Activated CD4-positive, alpha-beta memory T cell treated with anti-CD3 and anti-CD28 coated beads for 36 hours (primary cell): ENCODE data around the gene ADARB2. TPM values are rescaled to one million over a fixed set of nuclear protein-coding genes. Genes with fewer than 3 reads are reported as not detected.

Experiments
- CTCF ChIA-PET: fragments of 350-600 bp; sonication (Branson Sonifier 250); formaldehyde crosslinking; loops from one replicate; lab custom pipeline; 2021; ENCODE audit warnings: antibody characterized with exemption, inconsistent platforms; lab: Charles Lee
- POLR2A ChIA-PET: fragments of 350-600 bp; sonication (Branson Sonifier 250); formaldehyde crosslinking; loops from one replicate; lab custom pipeline; 2021; ENCODE audit warnings: antibody characterized with exemption; lab: Charles Lee
- DNase-seq: peaks from one replicate; pipeline ENCODE4 v3.0.0-alpha.2; 2020
- H3K27ac Mint-ChIP-seq: one replicate; pipeline ENCODE4 v1.8.0; 2021; ENCODE audit warnings: mixed read lengths
- H3K27me3 Mint-ChIP-seq: one replicate; pipeline ENCODE4 v1.8.0; 2021; ENCODE audit warnings: mixed read lengths
- H3K36me3 Mint-ChIP-seq: one replicate; pipeline ENCODE4 v1.8.0; 2021; ENCODE audit warnings: mixed read lengths
- H3K4me1 Mint-ChIP-seq: one replicate; pipeline ENCODE4 v1.8.0; 2021; ENCODE audit warnings: low read depth, mixed read lengths
- H3K4me3 Mint-ChIP-seq: one replicate; pipeline ENCODE4 v1.8.0; 2021; ENCODE audit warnings: mild to moderate bottlenecking, mixed read lengths
- H3K9me3 Mint-ChIP-seq: one replicate; pipeline ENCODE4 v1.8.0; 2021; ENCODE audit warnings: mixed read lengths
- intact Hi-C: fragments of 100-400 bp; cut with micrococcal nuclease; formaldehyde crosslinking; loops from one replicate; pipeline ENCODE4 v1.15.1; 2023
- total RNA-seq, 2 experiments: library from RNA; stranded (reverse); gene quantifications; one replicate each; pipeline ENCODE4 v1.2.3, GENCODE V29; 2021

Gene ADARB2
- total RNA-seq, 2 experiments from 2014 or later: 2.2 TPM

DNA sequence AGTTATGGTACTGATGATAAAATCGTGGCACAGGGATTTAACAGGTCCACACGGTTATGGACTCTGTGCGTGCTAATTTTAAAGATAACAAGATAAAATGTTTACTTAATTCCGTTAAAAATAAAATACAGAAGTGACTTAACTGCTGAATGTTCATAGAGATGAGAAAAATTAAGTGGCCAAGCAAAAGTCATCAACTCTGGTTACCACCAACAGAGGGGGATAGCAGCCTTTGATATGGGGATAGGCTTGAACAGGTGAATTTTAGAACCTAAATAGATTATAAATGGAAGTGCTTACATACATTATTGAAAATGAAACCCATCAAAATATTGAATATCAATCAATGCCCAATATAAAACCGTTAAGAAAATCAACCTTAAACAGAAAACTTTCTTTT lies 436.2 kb downstream of the ADARB2 start:
- no peak overlapping the region for H3K27ac Mint-ChIP-seq
- ChIA-PET CTCF (no interaction called here), POLR2A (no interaction called here)
- H3K27me3 Mint-ChIP-seq: peaks cover 11% of the 10 kb centered on the region
- H3K4me1 Mint-ChIP-seq: no peaks in the 10 kb centered on the region
- H3K36me3 Mint-ChIP-seq: no peaks in the 10 kb centered on the region
- DNase-seq: no peak
- no peaks in the 10 kb centered on the region for H3K9me3 Mint-ChIP-seq
- H3K4me3 Mint-ChIP-seq: no peak overlapping the region
- intact Hi-C loops: no loop called here

DNA sequence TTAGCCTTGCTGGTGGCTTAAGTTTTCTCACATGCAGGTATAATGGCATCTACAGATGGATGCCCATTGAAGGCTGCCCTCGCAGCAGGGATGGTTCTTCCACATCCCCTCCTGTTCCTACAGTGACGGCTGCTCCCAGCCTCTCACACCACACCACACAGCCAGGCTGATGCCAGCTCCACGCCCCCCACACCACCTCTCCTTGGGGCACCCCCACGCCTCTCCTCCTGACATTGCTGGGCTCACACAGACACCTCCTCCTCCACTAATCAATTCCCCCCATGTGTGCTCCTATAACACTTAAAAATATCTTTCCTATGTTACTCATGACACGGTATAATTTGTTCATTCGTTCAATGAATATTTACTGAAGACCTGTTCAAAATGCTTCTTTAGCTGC lies 437.1 kb downstream of the ADARB2 start:
- no peaks in the 10 kb centered on the region for H3K36me3 Mint-ChIP-seq
- H3K4me3 Mint-ChIP-seq: no peak overlapping the region
- no peaks in the 10 kb centered on the region for H3K4me1 Mint-ChIP-seq
- H3K27me3 Mint-ChIP-seq: peaks cover 11% of the 10 kb centered on the region
- ChIA-PET CTCF (no interaction called here), POLR2A (no interaction called here)
- intact Hi-C loops: no loop called here
- DNase-seq: no peak
- H3K9me3 Mint-ChIP-seq: no peaks in the 10 kb centered on the region
- H3K27ac Mint-ChIP-seq: no peak overlapping the region

DNA sequence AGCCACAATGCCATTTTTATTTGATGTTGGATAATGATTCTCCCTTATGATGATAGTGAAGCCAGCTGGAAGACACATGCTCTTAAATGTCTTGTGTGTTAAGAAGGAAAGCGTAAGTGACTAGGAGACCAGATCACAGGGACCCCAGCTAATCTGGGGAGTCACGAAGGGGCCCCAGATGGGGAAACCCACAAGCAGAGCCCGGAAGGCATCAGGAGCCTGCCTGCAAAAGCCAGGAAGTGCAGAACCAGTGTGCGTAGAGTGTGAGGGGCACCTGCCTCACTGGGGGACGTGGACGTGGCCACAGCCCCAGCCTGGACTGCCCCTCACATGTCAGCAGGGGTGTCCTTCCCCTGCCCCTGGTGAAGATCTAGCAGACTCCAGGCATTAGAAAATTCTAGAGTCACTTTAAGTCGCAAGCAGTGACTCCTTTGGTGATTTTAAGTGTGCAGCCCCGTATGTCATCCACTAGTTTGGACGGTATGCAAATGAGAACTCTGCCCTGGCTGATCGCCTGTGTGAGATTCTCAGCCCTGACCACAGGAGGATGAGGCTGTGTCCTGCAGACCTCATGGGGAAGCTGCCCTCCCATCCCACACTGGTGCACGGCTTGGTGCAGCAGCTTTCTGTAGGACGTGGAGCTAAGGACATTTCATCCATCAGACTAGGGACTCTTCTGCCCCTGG lies 438.1 kb downstream of the ADARB2 start:
- no peak overlapping the region for H3K27ac Mint-ChIP-seq
- H3K4me3 Mint-ChIP-seq: no peak overlapping the region
- intact Hi-C loops: no loop called here
- no peak for DNase-seq
- H3K36me3 Mint-ChIP-seq: no peaks in the 10 kb centered on the region
- ChIA-PET POLR2A (no interaction called here), CTCF (no interaction called here)
- H3K9me3 Mint-ChIP-seq: no peaks in the 10 kb centered on the region
- no peaks in the 10 kb centered on the region for H3K4me1 Mint-ChIP-seq
- H3K27me3 Mint-ChIP-seq: peaks cover 11% of the 10 kb centered on the region

DNA sequence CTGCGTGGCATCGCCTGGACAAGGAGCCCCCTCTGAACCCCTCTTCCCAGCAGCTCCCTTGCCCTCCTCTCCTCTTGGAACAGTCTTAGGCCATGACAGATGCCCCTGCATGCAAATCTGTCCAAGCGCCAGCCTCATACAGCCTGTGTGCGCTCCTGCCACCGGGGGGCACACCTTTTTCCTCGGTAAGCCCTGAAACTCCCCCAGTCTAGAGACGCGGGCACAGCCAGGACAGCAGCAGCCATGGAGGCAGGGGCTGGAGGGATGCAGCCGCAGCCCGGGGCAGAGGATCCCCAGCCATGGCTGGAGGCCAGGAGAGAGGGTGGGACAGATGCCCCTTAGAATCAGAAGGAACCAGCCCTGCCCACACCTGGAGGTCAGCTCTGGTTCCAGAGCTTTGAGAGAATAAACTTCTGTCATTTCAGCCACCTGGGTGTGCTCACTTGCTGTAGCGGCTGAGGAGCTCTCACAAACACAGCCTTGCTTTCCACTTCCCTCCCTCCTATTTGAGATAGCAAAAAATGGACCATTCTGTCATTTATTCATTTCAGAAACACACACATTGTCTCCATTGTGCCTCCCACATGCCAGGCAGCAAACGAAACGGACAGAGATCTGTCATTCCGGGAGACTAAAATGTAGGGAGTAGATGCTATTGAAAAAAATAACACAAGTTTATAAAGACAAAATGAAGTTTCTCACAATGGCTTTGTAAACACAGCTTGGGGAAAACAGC lies 439.6 kb downstream of the ADARB2 start:
- POLR2A ChIA-PET: interaction anchor here (0.6 kb wide), 1 partner anchor 33 kb away, joined by 3 read pairs; no protein-coding TSS in a partner anchor
- Mint-ChIP-seq H3K27ac (no peak overlapping the region), H3K27me3 (peaks cover 15% of the 10 kb centered on the region), H3K9me3 (no peaks in the 10 kb centered on the region), H3K36me3 (no peaks in the 10 kb centered on the region), H3K4me1 (peaks cover 7% of the 10 kb centered on the region), H3K4me3 (no peak overlapping the region)
- DNase-seq: no peak
- CTCF ChIA-PET: no interaction called here
- intact Hi-C loops: no loop called here

DNA sequence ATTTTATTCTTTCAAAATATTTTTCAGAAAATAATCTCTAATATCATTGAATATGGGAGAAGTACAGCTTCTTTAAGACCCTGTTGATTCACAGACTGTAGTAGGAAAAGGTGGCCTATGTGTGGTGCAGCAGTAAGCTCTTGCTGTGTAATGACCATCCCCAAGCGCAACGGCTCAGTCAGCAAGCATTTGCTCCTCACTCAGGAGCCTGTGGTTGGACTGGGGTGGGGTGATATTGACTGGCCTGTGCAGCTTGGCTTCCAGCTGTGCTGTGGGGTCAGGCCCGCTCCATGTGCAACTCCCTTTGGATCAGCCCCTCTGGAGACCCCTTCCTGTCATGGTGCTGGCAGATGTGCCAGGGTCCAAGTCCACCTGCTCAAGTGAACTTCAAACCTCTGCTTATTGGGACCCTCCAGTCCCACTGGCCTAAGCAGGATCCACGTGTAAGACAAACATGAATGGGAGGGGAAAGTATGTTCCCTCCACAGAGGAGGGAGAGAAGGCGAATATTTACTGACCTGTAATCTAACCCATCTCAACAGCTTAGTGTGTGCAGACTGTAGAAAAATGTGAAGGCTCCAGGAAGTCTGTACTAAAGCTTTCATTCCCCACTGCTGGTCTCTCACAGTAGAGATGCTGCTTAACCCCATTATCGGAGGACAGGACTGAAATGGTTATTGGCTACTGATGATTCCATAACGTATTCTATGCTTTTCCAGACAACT lies 441.4 kb downstream of the ADARB2 start:
- peaks cover 7% of the 10 kb centered on the region for H3K4me1 Mint-ChIP-seq
- CTCF ChIA-PET: no interaction called here
- H3K27ac Mint-ChIP-seq: no peak overlapping the region
- H3K27me3 Mint-ChIP-seq: peaks cover 17% of the 10 kb centered on the region
- DNase-seq: no peak
- intact Hi-C loops: no loop called here
- POLR2A ChIA-PET: no interaction called here
- no peak overlapping the region for H3K4me3 Mint-ChIP-seq
- H3K9me3 Mint-ChIP-seq: no peaks in the 10 kb centered on the region
- H3K36me3 Mint-ChIP-seq: no peaks in the 10 kb centered on the region

DNA sequence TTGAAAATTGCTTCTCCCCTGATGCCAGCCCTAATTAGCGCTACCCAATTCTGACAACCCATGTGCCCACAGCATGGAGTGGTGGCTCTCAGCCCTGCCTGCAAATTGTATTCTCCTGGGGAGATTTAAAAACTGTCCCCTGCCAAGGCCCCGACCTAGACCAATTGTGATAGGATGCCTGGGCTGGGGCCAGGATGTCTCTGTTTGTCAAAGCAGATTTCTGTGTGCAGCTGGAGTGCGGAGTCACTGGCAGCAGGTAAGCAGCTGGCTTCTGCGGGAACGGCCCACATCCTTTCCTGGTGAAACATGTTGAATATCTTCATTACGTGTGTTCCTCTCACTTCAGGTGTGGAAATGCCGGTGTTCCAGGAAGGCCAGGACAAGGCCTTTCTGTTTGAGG lies 442.6 kb downstream of the ADARB2 start:
- DNase-seq: no peak
- H3K4me3 Mint-ChIP-seq: no peak overlapping the region
- H3K27ac Mint-ChIP-seq: no peak overlapping the region
- H3K27me3 Mint-ChIP-seq: peaks cover 12% of the 10 kb centered on the region
- intact Hi-C loops: no loop called here
- peaks cover 7% of the 10 kb centered on the region for H3K4me1 Mint-ChIP-seq
- POLR2A ChIA-PET: no interaction called here
- CTCF ChIA-PET: interaction anchor here (1.0 kb wide), 1 partner anchor 74 kb away, joined by 3 read pairs; no protein-coding TSS in a partner anchor
- no peaks in the 10 kb centered on the region for H3K36me3 Mint-ChIP-seq
- no peaks in the 10 kb centered on the region for H3K9me3 Mint-ChIP-seq

DNA sequence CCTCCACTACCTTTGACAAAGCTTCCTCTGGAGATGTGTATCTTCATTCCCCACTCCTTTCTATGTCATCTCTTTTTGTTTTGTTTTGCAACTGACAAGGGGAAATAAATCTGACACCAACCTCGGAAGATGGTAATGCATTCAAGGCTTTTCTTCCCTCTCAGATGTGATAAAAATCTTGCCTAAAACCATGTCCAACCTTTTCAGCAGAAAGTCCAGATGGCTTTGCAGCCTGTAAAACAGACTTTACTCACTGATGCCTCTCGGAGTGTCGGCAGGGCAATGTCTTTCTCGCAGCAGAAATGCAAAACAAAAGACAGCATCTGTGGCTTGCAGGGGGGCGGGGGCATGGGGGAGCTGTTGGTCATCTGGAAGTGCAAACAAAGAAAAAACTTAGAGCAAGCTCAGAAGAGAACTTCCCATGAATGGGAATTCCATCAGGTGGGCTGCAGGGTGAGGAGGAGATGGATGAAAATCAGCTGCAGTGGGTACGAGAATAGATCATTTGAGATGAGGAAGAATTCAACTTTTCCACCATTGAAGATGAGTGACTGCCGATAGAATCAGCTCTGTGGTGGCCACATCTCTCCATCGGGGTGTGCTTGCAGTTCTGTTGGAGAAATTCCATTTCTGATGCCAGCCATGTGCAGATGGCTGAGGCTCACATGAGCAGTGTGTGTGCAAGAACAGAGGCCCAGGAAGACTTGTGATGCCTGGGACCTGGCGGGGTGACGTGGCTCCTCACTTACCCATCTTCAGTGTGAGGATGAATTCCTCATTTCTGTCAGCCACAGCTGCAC lies 443.5 kb downstream of the ADARB2 start:
- intact Hi-C loops: no loop called here
- Mint-ChIP-seq H3K4me3 (no peak overlapping the region), H3K27me3 (peaks cover 10% of the 10 kb centered on the region), H3K9me3 (no peaks in the 10 kb centered on the region), H3K27ac (no peak overlapping the region), H3K4me1 (peaks cover 7% of the 10 kb centered on the region), H3K36me3 (no peaks in the 10 kb centered on the region)
- DNase-seq: no peak
- ChIA-PET POLR2A (no interaction called here), CTCF (interaction anchor here (1.0 kb wide), 1 partner anchor 75 kb away, joined by 3 read pairs; no protein-coding TSS in a partner anchor)

DNA sequence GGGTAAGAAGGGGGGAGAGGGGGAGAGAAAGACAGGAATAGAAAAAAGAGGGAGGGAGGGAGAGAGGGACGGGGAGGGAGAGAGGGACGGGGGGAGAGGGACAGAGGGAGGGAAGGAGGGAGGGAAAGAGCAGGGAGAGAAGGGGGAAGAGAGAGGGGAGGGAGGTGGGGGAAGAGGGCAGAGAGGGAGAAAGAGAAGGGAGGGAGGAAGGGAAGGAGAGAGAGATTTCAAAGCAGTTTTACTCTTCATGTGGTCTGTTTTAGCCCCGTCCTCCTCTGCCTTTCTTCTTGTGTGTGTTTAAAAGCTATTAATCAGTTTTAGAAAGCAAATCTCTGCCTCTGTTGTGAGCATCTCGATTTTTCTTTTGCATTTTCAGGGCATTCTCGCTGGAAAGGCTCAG lies 444.2 kb downstream of the ADARB2 start:
- Mint-ChIP-seq H3K36me3 (no peaks in the 10 kb centered on the region), H3K4me1 (peaks cover 7% of the 10 kb centered on the region), H3K4me3 (no peak overlapping the region), H3K9me3 (no peaks in the 10 kb centered on the region), H3K27ac (no peak overlapping the region), H3K27me3 (peaks cover 11% of the 10 kb centered on the region)
- no peak for DNase-seq
- intact Hi-C loops: no loop called here
- ChIA-PET CTCF (no interaction called here), POLR2A (no interaction called here)

DNA sequence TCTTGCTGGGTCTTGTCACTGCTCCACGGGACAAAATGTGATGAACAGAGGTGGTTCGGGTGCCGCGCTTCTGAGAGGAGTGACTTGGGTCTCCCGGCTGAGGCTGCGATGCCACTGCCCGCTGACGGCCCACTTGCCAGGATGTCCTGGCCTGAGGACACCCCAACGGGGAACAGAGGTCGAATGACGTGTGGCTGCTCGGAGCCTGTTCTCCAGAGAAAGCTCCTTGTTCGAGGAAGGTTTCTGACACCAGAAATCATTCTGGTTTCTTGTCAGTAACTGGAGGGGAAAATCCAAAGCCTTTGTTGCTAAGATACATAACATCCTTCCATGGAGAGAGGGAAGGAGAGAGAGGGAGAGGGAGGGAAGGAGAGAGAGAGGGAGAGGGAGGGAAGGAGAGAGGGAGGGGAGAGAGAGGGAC lies 444.7 kb downstream of the ADARB2 start:
- Mint-ChIP-seq H3K9me3 (no peaks in the 10 kb centered on the region), H3K27me3 (peaks cover 11% of the 10 kb centered on the region), H3K4me3 (no peak overlapping the region), H3K36me3 (no peaks in the 10 kb centered on the region), H3K4me1 (peaks cover 12% of the 10 kb centered on the region), H3K27ac (no peak overlapping the region)
- POLR2A ChIA-PET: no interaction called here
- CTCF ChIA-PET: no interaction called here
- no peak for DNase-seq
- intact Hi-C loops: no loop called here

DNA sequence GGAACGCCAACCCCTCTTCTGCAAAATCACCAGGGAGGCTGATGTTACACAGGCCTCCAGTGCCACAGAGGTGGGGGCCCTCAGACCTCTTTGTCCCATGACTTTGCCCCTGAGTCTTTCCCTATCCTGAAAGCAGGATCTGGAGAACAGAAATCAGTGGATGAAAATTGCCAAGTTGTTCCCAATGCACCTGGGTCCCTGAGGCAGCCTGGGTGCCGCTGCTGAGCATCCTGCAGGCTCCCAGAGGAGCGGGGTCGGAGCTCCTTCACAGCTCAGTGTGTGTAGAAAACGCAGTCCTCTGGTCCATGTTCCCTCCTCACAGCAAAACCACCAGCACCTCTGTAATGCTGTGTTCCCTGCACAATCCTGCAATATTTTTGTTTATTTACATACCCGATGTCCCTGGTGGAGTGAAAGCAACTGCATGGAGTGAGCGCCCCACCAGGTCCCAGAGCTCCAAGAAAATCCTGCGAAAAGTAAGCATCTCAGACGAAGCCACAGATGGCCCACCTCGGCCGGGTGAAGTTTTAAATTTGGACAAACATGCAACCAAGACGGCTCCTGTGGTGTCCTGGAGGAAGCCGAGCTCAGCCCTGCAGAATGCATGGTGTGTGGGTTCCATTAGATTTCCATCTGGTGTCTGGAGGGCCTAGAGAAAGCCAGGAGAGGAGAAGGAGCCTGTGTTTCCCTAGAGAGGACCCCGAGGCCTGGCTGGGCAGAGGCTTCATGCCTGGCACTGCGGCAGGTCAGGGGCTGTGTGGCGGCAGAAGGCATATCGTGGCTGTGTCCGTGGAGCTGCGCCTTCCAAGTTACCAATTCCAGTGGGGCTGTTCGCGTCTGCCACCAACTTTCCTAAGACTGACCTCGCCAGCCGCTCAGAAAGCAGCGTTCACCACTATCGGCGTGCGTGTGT lies 445.9 kb downstream of the ADARB2 start:
- Mint-ChIP-seq H3K36me3 (no peaks in the 10 kb centered on the region), H3K9me3 (no peaks in the 10 kb centered on the region), H3K27ac (no peak overlapping the region), H3K4me3 (no peak overlapping the region), H3K4me1 (peaks cover 16% of the 10 kb centered on the region), H3K27me3 (peaks cover 11% of the 10 kb centered on the region)
- no peak for DNase-seq
- ChIA-PET CTCF (no interaction called here), POLR2A (no interaction called here)
- intact Hi-C loops: no loop called here

DNA sequence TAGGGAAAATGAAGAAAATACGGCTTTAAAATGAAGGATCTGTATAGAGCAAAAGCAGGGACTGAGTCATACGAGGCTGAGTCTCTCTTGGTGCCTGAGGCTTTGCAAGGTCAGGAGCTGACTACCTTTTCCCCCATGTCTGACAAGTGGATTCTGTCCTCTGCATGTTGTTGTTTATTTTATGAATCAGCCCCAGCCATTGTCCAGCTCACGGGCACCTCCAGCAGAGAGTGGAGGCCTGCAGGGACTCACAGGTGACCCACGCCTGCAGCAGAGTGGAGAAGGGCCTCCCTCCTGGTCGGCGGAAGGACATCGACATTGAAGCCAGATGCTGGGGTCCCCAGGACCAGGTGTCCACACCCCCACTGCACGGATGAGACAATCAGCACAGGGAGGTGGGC lies 447.3 kb downstream of the ADARB2 start:
- CTCF ChIA-PET: no interaction called here
- intact Hi-C loops: no loop called here
- no peak for DNase-seq

More for the DNA sequence above, 447.3 kb downstream of the ADARB2 start:
- Mint-ChIP-seq H3K27me3 (peaks cover 11% of the 10 kb centered on the region), H3K36me3 (no peaks in the 10 kb centered on the region), H3K4me3 (no peak overlapping the region), H3K9me3 (no peaks in the 10 kb centered on the region), H3K4me1 (peaks cover 16% of the 10 kb centered on the region), H3K27ac (no peak overlapping the region)
- POLR2A ChIA-PET: no interaction called here
